Peyer's patch (tissue), 4 donors: ENCODE data around the gene NRXN3.

ENCODE experiments used
- CTCF ChIP-seq, 6 experiments: fragments of 450-650 bp in 4 of 6; fragments of 200-600 bp in 2 of 6; sonication (generic) in 1 of 6; IDR thresholded peaks; one replicate each; pipeline ENCODE4 v1.5.1; 2017 to 2019; ENCODE audit warnings: antibody characterized with exemption in 6 of 6, mild to moderate bottlenecking in 3 of 6, moderate library complexity in 1 of 6
- POLR2A ChIP-seq, 2 donors: fragments of 450-650 bp; IDR thresholded peaks; one replicate each; pipeline ENCODE4 v1.5.1; 2017; ENCODE audit warnings: antibody characterized with exemption in 2 of 2, mild to moderate bottlenecking in 2 of 2, moderate library complexity in 2 of 2

- TF ChIP-seq CTCF (IDR thresholded peaks at IDR 0.05) (no peak), POLR2A (IDR thresholded peaks at IDR 0.05) (no peak)
Observed at GRCh38 chr14:79861111-79861510, 1690.9 kb downstream of the NRXN3 start.
